HG03342 (cell line): ENCODE data around the gene CD37.
"Not testable (repeated sequence)": the region's sequence is repeated elsewhere in the genome, so short reads cannot be mapped to it uniquely, and the experiment has no call there.

ENCODE experiments used
- ATAC-seq: cut with Tn5 transposase; IDR thresholded peaks from one replicate; pipeline ENCODE4 v1.9.1; 2021; ENCODE audit warnings: mild to moderate bottlenecking, moderate library complexity; ENCODE audit not compliant: unreplicated experiment

The CD37 gene, protein sequence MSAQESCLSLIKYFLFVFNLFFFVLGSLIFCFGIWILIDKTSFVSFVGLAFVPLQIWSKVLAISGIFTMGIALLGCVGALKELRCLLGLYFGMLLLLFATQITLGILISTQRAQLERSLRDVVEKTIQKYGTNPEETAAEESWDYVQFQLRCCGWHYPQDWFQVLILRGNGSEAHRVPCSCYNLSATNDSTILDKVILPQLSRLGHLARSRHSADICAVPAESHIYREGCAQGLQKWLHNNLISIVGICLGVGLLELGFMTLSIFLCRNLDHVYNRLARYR

DNA sequence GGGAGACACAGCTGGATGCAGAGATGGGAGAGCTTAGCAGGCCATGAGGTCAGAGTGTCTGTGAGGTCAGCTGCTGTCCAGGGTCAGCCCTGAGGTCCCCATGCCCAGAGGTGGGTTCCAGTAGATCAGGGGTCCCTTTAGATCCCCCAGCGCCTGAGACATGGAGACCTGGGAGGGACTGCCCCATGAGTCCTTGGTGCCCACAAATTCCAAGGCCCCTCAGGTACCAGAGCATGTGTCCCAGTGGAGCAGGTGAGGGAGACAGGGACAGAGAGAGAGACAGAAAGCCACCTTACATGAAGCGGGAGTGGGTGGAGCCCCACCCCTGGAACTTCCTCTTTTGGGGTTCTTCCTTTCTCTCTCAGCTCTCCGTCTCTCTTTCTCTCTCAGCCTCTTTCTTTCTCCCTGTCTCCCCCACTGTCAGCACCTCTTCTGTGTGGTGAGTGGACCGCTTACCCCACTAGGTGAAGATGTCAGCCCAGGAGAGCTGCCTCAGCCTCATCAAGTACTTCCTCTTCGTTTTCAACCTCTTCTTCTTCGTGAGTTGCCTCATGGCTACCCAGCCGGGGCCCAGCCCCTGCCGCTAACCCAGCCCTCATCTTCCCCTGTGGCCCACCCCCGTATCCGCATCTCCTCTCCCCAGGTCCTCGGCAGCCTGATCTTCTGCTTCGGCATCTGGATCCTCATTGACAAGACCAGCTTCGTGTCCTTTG lies at the start of gene CD37:
TSS of gene CD37 (plus strand) at position 336 of the 713 bp plus-strand sequence. CDS start at position 471, 135 bp downstream.
- ATAC-seq = no peak

- ATAC-seq = no peak
Observed at GRCh38 chr19:49287141-49287770, 48.0 kb upstream of the CD37 start.

GRCh38 chr19:49288205-49288604 lies 47.0 kb upstream of the CD37 start:
- not testable (repeated sequence) for ATAC-seq

DNA sequence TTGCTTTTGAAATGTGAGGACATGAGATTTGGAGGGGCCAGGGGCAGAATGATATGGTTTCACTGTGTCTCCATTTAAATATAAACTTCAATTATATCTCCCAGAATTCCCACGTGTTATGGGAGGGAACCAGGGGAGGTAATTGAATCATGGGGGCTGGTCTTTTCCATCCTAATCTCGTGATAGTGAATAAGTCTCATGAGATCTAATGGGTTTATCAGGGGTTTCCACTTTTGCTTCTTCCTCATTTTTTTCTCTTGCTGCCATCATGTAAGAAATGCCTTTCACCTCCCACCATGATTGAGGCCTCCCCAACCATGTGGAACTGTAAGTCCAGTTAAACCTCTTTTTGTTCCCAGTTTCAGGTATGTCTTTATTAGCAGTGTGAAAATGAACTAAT lies 45.9 kb upstream of the CD37 start:
- ATAC-seq = not testable (repeated sequence)

GRCh38 chr19:49290517-49290916 lies 44.7 kb upstream of the CD37 start:
- ATAC-seq = no peak

GRCh38 chr19:49294401-49294800 lies 40.8 kb upstream of the CD37 start:
- ATAC-seq = no peak

DNA sequence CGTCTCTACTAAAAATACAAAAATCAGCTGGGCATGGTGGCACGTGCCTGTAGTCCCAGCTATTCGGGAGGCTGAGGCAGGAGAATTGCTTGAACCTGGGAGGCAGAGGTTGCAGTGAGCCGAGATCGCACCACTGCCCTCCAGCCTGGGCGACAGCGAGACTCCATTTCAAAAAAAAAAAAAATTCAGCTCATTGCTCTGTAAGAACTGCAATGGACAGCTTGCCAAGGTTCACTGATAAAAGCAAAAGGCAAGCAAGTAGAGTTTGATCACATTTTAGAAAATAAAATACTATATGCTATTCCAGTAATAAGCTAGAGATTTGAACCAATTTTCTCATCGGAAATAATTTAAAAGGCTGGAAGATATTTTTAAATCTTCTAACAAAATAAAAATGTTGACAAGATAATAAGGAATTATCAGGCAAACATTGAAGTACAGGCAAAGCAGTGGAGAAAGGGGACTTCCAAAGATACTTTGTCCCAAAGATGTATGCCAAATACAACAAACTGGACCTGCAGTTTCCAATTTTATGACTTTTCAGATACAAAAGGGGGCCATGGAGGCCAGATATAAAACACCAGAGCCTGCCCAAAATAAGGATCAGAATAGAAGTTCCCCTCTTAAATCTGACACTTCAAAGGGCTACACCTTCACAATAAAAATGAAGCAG lies 39.9 kb upstream of the CD37 start:
- ATAC-seq = no peak

GRCh38 chr19:49297403-49297802 lies 37.8 kb upstream of the CD37 start:
- no peak for ATAC-seq

- ATAC-seq = not testable (repeated sequence)
Observed at GRCh38 chr19:49298653-49299052, 36.6 kb upstream of the CD37 start.

DNA sequence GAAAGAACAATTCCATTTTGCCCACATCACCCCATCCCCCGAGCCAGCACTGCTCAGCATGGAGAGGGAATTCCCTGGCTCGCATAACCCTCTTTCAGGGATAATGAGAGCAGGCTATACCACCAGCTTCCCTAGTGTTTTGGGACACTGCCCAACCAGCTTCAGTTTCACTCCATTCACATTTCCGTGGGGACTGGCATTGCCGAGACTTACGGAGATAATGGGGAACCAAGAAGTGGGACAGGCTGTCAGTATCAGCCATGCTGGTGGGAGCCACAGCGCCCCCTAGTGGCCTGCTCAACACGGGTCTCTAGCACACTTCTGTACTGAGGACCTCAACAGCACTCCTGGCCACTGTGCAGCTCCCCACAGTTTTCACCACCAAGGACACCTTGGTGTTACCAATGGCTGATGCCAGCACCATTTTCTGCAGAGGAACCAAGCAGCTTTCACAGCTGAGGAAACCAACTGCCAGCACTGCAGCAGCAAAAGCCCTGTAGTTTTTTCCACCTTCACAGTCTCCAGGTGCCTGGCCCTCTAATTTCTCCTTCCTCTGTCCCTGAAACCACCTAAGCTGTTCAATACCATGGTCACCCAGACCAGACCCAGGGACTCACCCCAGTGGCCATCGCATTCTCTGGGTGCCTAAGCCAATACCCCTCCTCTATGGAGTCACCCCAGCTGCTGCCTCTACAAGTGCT lies 33.9 kb upstream of the CD37 start:
- no peak for ATAC-seq

GRCh38 chr19:49301866-49302252 lies 33.3 kb upstream of the CD37 start:
- no peak for ATAC-seq

DNA sequence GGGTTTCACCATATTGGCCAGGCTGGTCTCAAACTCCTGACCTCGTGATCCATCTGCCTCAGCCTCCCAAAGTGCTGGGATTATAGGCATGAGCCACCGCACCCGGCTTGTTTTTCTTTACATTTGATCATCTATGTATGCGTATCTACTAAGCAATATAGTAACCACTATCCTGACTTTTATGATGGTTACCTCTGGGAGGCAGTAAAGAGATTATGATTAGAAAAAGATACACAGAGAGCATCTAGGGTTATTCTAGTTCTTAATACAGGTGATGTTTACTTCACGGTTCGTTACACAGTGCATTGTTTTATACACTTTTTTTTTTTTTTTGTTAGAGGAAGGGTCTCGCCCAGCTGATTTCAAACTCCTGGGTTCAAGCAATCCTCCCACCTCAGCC lies 28.5 kb upstream of the CD37 start:
- ATAC-seq = not testable (repeated sequence)

- ATAC-seq = no peak
Observed at GRCh38 chr19:49309087-49309486, 26.1 kb upstream of the CD37 start.

GRCh38 chr19:49315111-49315510 lies 20.1 kb upstream of the CD37 start:
- no peak for ATAC-seq

DNA sequence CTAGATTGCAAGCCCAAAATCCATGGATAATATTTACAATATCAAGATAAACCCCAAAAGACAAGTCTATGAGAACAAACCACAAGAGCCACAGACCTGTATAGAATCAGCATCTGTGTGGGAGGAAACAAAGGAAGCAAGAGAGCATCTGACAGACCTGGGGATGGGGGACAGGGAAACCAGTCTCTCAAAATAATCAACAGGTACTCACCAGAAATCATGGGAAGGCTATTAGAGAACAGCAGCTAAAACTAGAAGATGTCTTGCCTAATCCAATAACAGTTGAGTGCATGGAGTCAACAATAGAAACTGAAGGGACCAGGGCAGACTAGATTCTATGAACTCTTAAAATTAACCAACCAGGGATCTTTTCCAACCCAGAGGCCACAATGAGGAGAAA lies 18.9 kb upstream of the CD37 start:
- ATAC-seq = no peak

- no peak for ATAC-seq
Observed at GRCh38 chr19:49318296-49318695, 16.9 kb upstream of the CD37 start.

DNA sequence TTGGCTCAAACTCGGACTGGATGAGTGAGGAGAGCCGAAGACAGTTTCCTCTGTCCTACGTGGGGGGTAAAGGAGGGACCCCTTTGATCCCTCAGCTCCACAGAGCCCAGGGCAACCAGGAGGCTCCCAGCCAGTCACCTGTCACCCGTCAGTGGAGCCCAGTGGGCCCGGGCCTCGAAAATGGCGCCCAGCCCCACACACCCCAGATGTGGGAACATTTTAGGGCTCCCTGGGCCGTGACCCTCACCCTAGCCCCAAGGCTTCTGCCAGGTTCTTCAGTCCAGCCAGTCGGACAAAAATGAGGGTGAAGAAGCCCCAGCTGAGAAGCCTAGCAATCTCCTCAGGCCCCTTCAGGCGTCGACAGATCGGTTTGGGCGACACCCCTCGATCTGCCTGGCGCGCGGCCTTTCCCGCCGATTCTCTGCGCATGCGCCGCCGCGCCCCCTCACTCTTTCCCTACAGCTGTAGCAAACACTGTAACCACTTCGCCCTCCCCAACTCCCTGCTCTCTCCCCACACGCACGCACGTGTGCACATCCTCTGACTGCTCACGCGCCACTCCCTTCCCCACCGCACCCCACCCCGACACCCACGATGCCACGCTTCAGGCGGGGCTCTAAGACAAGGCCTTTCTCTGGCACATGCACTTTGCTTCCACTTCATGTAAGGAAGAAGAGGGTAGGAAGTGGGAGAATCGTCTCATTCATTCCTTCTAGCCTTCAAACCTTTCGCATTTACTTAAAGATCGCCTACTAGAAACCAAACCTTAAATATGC lies 10.2 kb upstream of the CD37 start, which contains the start of gene SLC6A16:
TSS of gene SLC6A16 (minus strand) at position 391 of the 776 bp plus-strand sequence. CDS start 13,844 bp downstream, outside the sequence.
- no peak for ATAC-seq

DNA sequence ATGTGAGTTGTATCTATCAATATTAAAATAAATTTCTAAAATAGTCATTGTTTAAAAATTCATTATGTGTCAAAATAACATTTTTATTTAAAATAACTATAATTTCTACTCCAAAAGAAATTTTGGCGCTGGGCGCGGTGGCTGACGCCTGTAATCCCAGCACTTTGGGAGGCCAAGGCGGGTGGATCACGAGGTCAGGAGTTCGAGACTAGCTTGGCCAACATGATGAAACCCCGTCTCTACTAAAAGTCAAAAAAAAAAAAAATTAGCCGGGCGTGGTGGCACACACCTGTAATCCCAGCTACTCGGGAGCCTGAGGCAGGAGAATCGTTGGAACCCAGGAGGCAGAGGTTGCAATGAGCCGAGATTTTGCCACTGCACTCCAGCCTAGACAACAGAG lies 9.4 kb upstream of the CD37 start:
- not testable (repeated sequence) for ATAC-seq

- no peak for ATAC-seq
Observed at GRCh38 chr19:49326165-49326704, 9.0 kb upstream of the CD37 start.
